NCI-H748 (cell line): ENCODE data around the gene SNED1.

Experiments used
- DNase-seq: peaks from one replicate; lab custom pipeline; 2025; ENCODE audit not compliant: unreplicated experiment; lab: John Stamatoyannopoulos, UW

Gene SNED1

GRCh38 chr2:240997856-240998705, at the start of gene SNED1:
Gene SNED1 (plus strand): TSS chr2:240998618. CDS start chr2:240998838, 220 bp downstream.
- peak; percentile 82 for DNase-seq

- DNase-seq, result no peak
These were observed 49.3 kb upstream of the SNED1 start for GRCh38 chr2:240948905-240949790.

GRCh38 chr2:240949791-240950705, 48.4 kb upstream of the SNED1 start:
- DNase-seq, result no peak

- no peak for DNase-seq
These were observed 47.3 kb upstream of the SNED1 start for GRCh38 chr2:240951045-240951594.

GRCh38 chr2:240952496-240953246, 45.7 kb upstream of the SNED1 start:
- no peak for DNase-seq

- no peak for DNase-seq
These were observed 44.7 kb upstream of the SNED1 start for GRCh38 chr2:240953426-240954410.

- DNase-seq, result no peak
These were observed 43.7 kb upstream of the SNED1 start for GRCh38 chr2:240954436-240955305.

GRCh38 chr2:240955306-240956170, 42.9 kb upstream of the SNED1 start:
- DNase-seq, result no peak

- no peak for DNase-seq
These were observed 42.1 kb upstream of the SNED1 start for GRCh38 chr2:240956171-240956934.

- DNase-seq, result no peak
These were observed 41.3 kb upstream of the SNED1 start for GRCh38 chr2:240956935-240957655.

- no peak for DNase-seq
These were observed 40.6 kb upstream of the SNED1 start for GRCh38 chr2:240957656-240958365.

- no peak for DNase-seq
These were observed 39.8 kb upstream of the SNED1 start for GRCh38 chr2:240958366-240959213.

GRCh38 chr2:240959214-240959940, 39.0 kb upstream of the SNED1 start:
- DNase-seq, result no peak
